ENCODE measurements around the gene GALNT9.

DNA sequence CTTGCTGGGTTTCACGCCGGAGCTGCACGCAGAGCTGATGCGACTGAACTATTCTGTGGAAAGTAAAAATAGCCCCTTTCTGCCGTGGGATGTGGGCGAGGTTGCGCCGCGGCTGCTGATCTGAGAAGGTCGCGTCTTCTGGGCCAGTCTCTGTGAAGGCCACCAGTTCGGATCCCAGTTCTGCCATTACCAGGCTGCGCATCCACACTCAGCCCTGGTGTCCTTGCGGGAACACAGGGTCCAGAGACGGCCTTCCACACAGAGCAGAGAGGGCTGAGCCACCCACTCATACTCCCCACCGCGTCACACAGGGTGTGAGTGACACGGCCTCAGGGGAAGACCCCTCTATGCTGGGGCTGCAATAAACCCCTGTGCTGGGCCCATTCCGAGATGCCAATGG lies 13.9 kb downstream of the GALNT9 start:
- TF ChIP-seq, protein P1, sequence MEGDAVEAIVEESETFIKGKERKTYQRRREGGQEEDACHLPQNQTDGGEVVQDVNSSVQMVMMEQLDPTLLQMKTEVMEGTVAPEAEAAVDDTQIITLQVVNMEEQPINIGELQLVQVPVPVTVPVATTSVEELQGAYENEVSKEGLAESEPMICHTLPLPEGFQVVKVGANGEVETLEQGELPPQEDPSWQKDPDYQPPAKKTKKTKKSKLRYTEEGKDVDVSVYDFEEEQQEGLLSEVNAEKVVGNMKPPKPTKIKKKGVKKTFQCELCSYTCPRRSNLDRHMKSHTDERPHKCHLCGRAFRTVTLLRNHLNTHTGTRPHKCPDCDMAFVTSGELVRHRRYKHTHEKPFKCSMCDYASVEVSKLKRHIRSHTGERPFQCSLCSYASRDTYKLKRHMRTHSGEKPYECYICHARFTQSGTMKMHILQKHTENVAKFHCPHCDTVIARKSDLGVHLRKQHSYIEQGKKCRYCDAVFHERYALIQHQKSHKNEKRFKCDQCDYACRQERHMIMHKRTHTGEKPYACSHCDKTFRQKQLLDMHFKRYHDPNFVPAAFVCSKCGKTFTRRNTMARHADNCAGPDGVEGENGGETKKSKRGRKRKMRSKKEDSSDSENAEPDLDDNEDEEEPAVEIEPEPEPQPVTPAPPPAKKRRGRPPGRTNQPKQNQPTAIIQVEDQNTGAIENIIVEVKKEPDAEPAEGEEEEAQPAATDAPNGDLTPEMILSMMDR (conservative IDR thresholded peaks at IDR 0.05 in 1 of 2, IDR thresholded peaks at IDR 0.05 in 1 of 2; ENCODE audit: low read depth in 1 of 2, low read length in 2 of 2) = no peak
- TF ChIP-seq EZH2 (IDR thresholded peaks at IDR 0.05; ENCODE audit: low read length, missing control alignments) = no peak
